Thyroid gland (tissue), 4 donors: ENCODE results near the gene TMPRSS13.

Experiments
- CTCF ChIP-seq, 6 experiments: fragments of 200-600 bp in 3 of 6; fragments of 450-650 bp in 3 of 6; sonication (generic) in 3 of 6; IDR thresholded peaks; one replicate each; pipeline ENCODE4 v1.5.1; 2016 to 2019; ENCODE audit warnings: antibody characterized with exemption in 6 of 6, mild to moderate bottlenecking in 2 of 6, inconsistent platforms in 1 of 6, moderate library complexity in 1 of 6
- POLR2A ChIP-seq, 2 donors: fragments of 450-650 bp; IDR thresholded peaks; one replicate each; pipeline ENCODE4 v1.6.1; 2017; ENCODE audit warnings: antibody characterized with exemption in 2 of 2, mild to moderate bottlenecking in 2 of 2, moderate library complexity in 1 of 2

GRCh38 chr11:117930668-117931330, 1.6 kb upstream of the TMPRSS13 start:
- TF ChIP-seq CTCF (IDR thresholded peaks at IDR 0.05) = no peak
- no peak for TF ChIP-seq POLR2A (IDR thresholded peaks at IDR 0.05)
